ENCODE data around the gene NCKAP5.

Gene NCKAP5

DNA sequence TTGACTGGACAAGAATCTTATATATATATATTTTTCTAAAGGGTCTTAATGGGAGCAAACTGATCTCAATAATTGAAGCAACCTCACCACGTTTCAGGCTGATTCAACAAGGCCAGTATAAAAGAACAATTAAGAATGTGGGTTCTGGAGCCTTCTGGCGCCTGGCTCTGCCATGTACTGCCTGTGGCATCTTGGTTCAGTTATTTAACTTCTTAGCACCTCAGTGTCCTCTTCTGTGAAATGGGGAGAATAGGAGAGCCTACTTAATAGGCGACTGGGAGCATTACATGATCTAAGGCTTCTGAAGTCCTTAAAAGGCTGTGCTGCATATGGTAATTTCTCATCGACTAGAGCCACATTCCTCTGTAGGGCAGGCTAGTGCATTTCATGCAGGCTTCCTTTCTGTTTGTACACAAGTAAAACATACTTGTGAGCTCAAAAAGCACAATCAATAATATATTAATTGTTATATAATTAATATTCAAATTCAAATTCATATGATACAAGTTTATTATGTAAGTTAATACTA is 779.9 kb downstream of the NCKAP5 start:
- H3K4me3 ChIP-seq (ENCODE audit: insufficient read depth, low read depth, low read length): no peak overlapping the region
- H3K9me3 ChIP-seq (ENCODE audit: control insufficient read depth, low read length): no peaks in the 10 kb centered on the region
- 67 to 79% methylated on average over 3 to 4 of the region's 4 CpGs for WGBS, 2 experiments
- H3K27ac ChIP-seq (ENCODE audit: insufficient read depth, low read depth, low read length, poor library complexity, severe bottlenecking): no peak overlapping the region
- no peaks in the 10 kb centered on the region for H3K36me3 ChIP-seq (ENCODE audit: control insufficient read depth, insufficient read depth, low read length)
- no peaks in the 10 kb centered on the region for H3K27me3 ChIP-seq (ENCODE audit: control insufficient read depth, insufficient read depth, low read length, poor library complexity, severe bottlenecking)
- H3K4me1 ChIP-seq (ENCODE audit: control insufficient read depth, insufficient read depth, low read length): no peaks in the 10 kb centered on the region

DNA sequence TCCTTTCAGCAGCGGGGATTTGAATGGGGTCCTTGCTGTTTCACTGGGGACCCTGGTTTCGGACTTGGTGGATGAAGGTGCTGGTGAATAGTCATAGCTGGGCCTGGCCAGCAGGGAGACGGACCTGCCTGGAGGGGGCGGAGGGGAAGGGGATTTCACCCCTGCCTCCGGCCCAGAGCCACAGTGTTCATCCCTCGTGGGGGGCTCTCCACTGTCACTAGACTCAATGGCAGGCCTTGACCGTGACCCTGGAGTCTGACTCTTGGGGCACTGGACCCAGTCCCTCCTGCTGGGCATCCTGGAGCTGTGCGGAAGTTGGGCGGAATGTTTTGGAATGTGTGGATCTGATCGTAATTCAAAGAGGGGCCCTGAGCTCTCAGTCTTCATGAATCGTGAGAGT is 784.4 kb downstream of the NCKAP5 start:
- Histone ChIP-seq H3K27me3 (ENCODE audit: control insufficient read depth, insufficient read depth, low read length, poor library complexity, severe bottlenecking) (no peaks in the 10 kb centered on the region), H3K36me3 (ENCODE audit: control insufficient read depth, insufficient read depth, low read length) (no peaks in the 10 kb centered on the region), H3K27ac (ENCODE audit: insufficient read depth, low read depth, low read length, poor library complexity, severe bottlenecking) (no peak overlapping the region), H3K9me3 (ENCODE audit: control insufficient read depth, low read length) (no peaks in the 10 kb centered on the region), H3K4me1 (ENCODE audit: control insufficient read depth, insufficient read depth, low read length) (no peaks in the 10 kb centered on the region), H3K4me3 (ENCODE audit: insufficient read depth, low read depth, low read length) (no peak overlapping the region)
- 90 to 92% methylated on average over 11 of the region's 11 CpGs for WGBS, 2 experiments

GRCh38 chr2:132782176-132782783 is 786.0 kb downstream of the NCKAP5 start:
- no peaks in the 10 kb centered on the region for H3K4me1 ChIP-seq (ENCODE audit: control insufficient read depth, insufficient read depth, low read length)
- no peaks in the 10 kb centered on the region for H3K27me3 ChIP-seq (ENCODE audit: control insufficient read depth, insufficient read depth, low read length, poor library complexity, severe bottlenecking)
- no peak overlapping the region for H3K27ac ChIP-seq (ENCODE audit: insufficient read depth, low read depth, low read length, poor library complexity, severe bottlenecking)
- 95 to 97% methylated on average over 7 of the region's 7 CpGs for WGBS, 2 experiments
- H3K4me3 ChIP-seq (ENCODE audit: insufficient read depth, low read depth, low read length): no peak overlapping the region
- H3K9me3 ChIP-seq (ENCODE audit: control insufficient read depth, low read length): no peaks in the 10 kb centered on the region
- H3K36me3 ChIP-seq (ENCODE audit: control insufficient read depth, insufficient read depth, low read length): no peaks in the 10 kb centered on the region

- no peaks in the 10 kb centered on the region for H3K36me3 ChIP-seq (ENCODE audit: control insufficient read depth, insufficient read depth, low read length)
- 84 to 89% methylated on average over 5 of the region's 5 CpGs for WGBS, 2 experiments
- no peak overlapping the region for H3K4me3 ChIP-seq (ENCODE audit: insufficient read depth, low read depth, low read length)
- H3K9me3 ChIP-seq (ENCODE audit: control insufficient read depth, low read length): no peaks in the 10 kb centered on the region
- H3K4me1 ChIP-seq (ENCODE audit: control insufficient read depth, insufficient read depth, low read length): no peaks in the 10 kb centered on the region
- no peaks in the 10 kb centered on the region for H3K27me3 ChIP-seq (ENCODE audit: control insufficient read depth, insufficient read depth, low read length, poor library complexity, severe bottlenecking)
- H3K27ac ChIP-seq (ENCODE audit: insufficient read depth, low read depth, low read length, poor library complexity, severe bottlenecking): no peak overlapping the region
Observed at GRCh38 chr2:132780651-132781050, 787.6 kb downstream of the NCKAP5 start.

DNA sequence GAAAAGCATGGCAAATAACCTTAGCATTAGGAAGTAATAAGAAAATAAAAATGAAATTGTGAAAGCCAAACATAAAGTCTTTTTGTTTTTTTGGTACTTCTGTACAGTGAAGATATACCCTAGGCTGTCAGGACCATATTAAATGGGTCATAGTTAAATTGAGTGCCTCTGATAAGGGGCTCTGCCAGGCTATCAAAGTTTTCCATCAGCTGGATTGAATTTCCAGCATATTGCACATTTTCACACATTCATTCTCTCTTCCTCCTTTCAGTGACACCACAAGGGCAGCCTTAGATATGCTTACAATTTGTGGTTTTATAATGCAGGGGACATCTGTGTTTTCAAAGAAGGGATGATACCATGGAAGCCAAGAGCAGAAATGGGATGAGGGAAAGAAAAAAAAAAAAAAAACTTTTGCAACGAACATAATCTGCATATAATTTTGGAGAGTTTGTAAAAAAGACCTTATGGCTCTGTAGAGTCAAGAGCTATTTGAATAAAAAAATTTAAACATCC is 789.0 kb downstream of the NCKAP5 start:
- no peaks in the 10 kb centered on the region for H3K36me3 ChIP-seq (ENCODE audit: control insufficient read depth, insufficient read depth, low read length)

GRCh38 chr2:132776287-132776686 is 792.0 kb downstream of the NCKAP5 start:
- H3K36me3 ChIP-seq (ENCODE audit: control insufficient read depth, insufficient read depth, low read length): no peaks in the 10 kb centered on the region
- H3K9me3 ChIP-seq (ENCODE audit: control insufficient read depth, low read length): no peaks in the 10 kb centered on the region
- no peaks in the 10 kb centered on the region for H3K4me1 ChIP-seq (ENCODE audit: control insufficient read depth, insufficient read depth, low read length)
- no peak overlapping the region for H3K4me3 ChIP-seq (ENCODE audit: insufficient read depth, low read depth, low read length)
- WGBS, 2 experiments: 63 to 65% methylated on average over 3 of the region's 3 CpGs
- H3K27ac ChIP-seq (ENCODE audit: insufficient read depth, low read depth, low read length, poor library complexity, severe bottlenecking): no peak overlapping the region
- H3K27me3 ChIP-seq (ENCODE audit: control insufficient read depth, insufficient read depth, low read length, poor library complexity, severe bottlenecking): no peaks in the 10 kb centered on the region

More for the DNA sequence above, 789.0 kb downstream of the NCKAP5 start:
- Histone ChIP-seq H3K4me1 (ENCODE audit: control insufficient read depth, insufficient read depth, low read length) (no peaks in the 10 kb centered on the region), H3K9me3 (ENCODE audit: control insufficient read depth, low read length) (no peaks in the 10 kb centered on the region), H3K27ac (ENCODE audit: insufficient read depth, low read depth, low read length, poor library complexity, severe bottlenecking) (no peak overlapping the region), H3K27me3 (ENCODE audit: control insufficient read depth, insufficient read depth, low read length, poor library complexity, severe bottlenecking) (no peaks in the 10 kb centered on the region), H3K4me3 (ENCODE audit: insufficient read depth, low read depth, low read length) (no peak overlapping the region)
- WGBS, 2 experiments: 100% methylated on average over 1 of the region's 1 CpG; no CpG with 5 or more reads in 1 of the 2 experiments

GRCh38 chr2:132774189-132774588 is 794.1 kb downstream of the NCKAP5 start:
- no peaks in the 10 kb centered on the region for H3K9me3 ChIP-seq (ENCODE audit: control insufficient read depth, low read length)
- no peaks in the 10 kb centered on the region for H3K27me3 ChIP-seq (ENCODE audit: control insufficient read depth, insufficient read depth, low read length, poor library complexity, severe bottlenecking)
- H3K27ac ChIP-seq (ENCODE audit: insufficient read depth, low read depth, low read length, poor library complexity, severe bottlenecking): no peak overlapping the region
- H3K4me1 ChIP-seq (ENCODE audit: control insufficient read depth, insufficient read depth, low read length): no peaks in the 10 kb centered on the region
- WGBS, 2 experiments: no CpG with 5 or more reads among the region's 2 CpGs
- no peak overlapping the region for H3K4me3 ChIP-seq (ENCODE audit: insufficient read depth, low read depth, low read length)
- H3K36me3 ChIP-seq (ENCODE audit: control insufficient read depth, insufficient read depth, low read length): no peaks in the 10 kb centered on the region

- no peak overlapping the region for H3K4me3 ChIP-seq (ENCODE audit: insufficient read depth, low read depth, low read length)
- no peaks in the 10 kb centered on the region for H3K4me1 ChIP-seq (ENCODE audit: control insufficient read depth, insufficient read depth, low read length)
- H3K27ac ChIP-seq (ENCODE audit: insufficient read depth, low read depth, low read length, poor library complexity, severe bottlenecking): no peak overlapping the region
- H3K27me3 ChIP-seq (ENCODE audit: control insufficient read depth, insufficient read depth, low read length, poor library complexity, severe bottlenecking): no peaks in the 10 kb centered on the region
- H3K36me3 ChIP-seq (ENCODE audit: control insufficient read depth, insufficient read depth, low read length): no peaks in the 10 kb centered on the region
- 100% methylated on average over 1 of the region's 3 CpGs for WGBS, 2 experiments
- H3K9me3 ChIP-seq (ENCODE audit: control insufficient read depth, low read length): no peaks in the 10 kb centered on the region
Observed at GRCh38 chr2:132773331-132773730, 794.9 kb downstream of the NCKAP5 start.

GRCh38 chr2:132772340-132772739 is 795.9 kb downstream of the NCKAP5 start:
- H3K9me3 ChIP-seq (ENCODE audit: control insufficient read depth, low read length): no peaks in the 10 kb centered on the region
- no peaks in the 10 kb centered on the region for H3K36me3 ChIP-seq (ENCODE audit: control insufficient read depth, insufficient read depth, low read length)
- H3K27ac ChIP-seq (ENCODE audit: insufficient read depth, low read depth, low read length, poor library complexity, severe bottlenecking): no peak overlapping the region
- 92% methylated on average over 2 of the region's 2 CpGs; no CpG with 5 or more reads in 1 of the 2 experiments for WGBS, 2 experiments
- no peaks in the 10 kb centered on the region for H3K27me3 ChIP-seq (ENCODE audit: control insufficient read depth, insufficient read depth, low read length, poor library complexity, severe bottlenecking)
- no peaks in the 10 kb centered on the region for H3K4me1 ChIP-seq (ENCODE audit: control insufficient read depth, insufficient read depth, low read length)
- no peak overlapping the region for H3K4me3 ChIP-seq (ENCODE audit: insufficient read depth, low read depth, low read length)

DNA sequence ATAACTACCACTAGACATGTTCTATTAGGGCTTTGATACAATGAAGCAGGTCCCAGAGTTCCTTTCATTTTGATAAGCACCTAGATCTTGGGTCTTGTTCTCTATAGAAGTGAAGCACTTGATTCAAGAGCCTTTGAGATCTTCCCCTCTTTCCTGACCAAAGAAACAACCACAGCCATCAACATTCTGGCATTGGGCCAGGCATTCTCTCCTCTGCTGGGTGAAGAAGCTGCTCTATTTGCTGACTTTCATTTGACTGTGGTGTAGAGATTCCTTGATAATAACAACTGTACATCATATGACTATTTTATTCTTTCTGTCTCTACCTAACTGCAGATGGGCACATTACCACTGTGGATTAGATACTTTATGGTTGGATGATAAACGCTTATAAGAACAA is 801.7 kb downstream of the NCKAP5 start:
- WGBS, 2 experiments: 95 to 100% methylated on average over 1 of the region's 1 CpG
- H3K27ac ChIP-seq (ENCODE audit: insufficient read depth, low read depth, low read length, poor library complexity, severe bottlenecking): no peak overlapping the region
- no peaks in the 10 kb centered on the region for H3K9me3 ChIP-seq (ENCODE audit: control insufficient read depth, low read length)
- no peak overlapping the region for H3K4me3 ChIP-seq (ENCODE audit: insufficient read depth, low read depth, low read length)
- no peaks in the 10 kb centered on the region for H3K4me1 ChIP-seq (ENCODE audit: control insufficient read depth, insufficient read depth, low read length)
- no peaks in the 10 kb centered on the region for H3K27me3 ChIP-seq (ENCODE audit: control insufficient read depth, insufficient read depth, low read length, poor library complexity, severe bottlenecking)
- no peaks in the 10 kb centered on the region for H3K36me3 ChIP-seq (ENCODE audit: control insufficient read depth, insufficient read depth, low read length)
